CD4-positive, alpha-beta T cell treated with Interleukin-15 for 1 hour (primary cell): ENCODE results near the gene PNMA8B.

Source experiments
- DNase-seq: peaks from one replicate; pipeline ENCODE4 v3.0.0-alpha.2; 2020

The PNMA8B gene

GRCh38 chr19:46451352-46451751 is 44.3 kb downstream of the PNMA8B start:
- no peak for DNase-seq

- DNase-seq, result no peak
These were observed 44.9 kb downstream of the PNMA8B start for GRCh38 chr19:46450737-46451136.

DNA sequence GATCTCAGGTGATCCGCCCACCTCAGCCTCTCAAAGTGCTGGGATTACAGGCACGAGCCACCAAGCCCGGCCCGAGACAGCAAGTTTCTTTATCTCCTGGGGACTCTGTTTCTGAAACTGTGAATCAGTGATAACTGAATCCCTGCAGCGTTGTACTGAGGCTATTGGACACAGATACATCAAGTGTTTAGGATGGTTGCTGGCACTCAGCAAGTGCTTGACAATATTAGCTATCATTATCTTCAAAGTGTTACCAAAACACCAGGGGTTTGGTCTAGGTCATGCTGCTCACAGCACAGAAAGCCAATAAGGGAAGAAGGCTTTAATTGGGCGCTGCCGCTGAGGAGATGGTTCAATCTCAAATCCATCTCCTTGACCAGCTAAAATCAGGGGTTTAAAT is 46.4 kb downstream of the PNMA8B start:
- DNase-seq, result no peak

DNA sequence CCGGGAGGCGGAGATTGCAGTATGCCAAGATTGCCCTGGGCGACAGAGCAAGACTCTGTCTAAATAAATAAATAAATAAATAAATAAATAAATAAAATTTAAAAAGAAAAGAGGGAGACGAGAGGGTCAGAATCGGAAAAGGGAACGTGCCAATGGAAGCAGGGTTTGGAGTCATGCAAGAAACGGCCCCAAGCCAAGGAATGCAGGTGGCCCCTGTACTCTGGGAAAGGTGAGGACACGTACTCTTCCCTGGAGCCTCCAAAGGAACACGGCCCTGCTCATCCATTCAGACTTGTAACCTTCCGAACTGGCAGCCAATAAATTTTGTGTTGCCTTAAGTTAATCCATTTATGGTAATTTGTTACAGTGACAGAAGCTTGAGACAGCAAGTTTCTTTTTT is 47.1 kb downstream of the PNMA8B start:
- DNase-seq, result no peak

DNA sequence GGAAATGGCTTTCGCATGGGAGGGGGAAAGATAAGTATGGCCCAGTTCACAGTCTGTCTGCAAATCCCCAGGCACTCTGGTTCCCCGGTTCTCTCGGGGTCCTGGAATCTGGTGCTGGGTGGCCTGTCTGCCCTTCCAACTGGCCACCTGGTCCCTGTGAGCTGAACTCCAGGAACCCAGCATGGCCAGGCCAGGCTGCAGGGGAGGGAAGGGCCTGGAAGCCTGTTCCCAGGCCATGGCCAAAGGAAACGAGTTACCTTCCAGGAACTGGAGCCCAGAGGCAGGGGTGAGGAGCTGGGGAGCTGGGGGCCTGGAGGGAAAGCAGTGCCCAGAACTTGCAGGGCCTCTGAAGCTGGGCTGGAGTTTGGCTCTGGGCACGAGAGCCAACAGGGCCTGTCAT is 47.8 kb downstream of the PNMA8B start:
- no peak for DNase-seq

DNA sequence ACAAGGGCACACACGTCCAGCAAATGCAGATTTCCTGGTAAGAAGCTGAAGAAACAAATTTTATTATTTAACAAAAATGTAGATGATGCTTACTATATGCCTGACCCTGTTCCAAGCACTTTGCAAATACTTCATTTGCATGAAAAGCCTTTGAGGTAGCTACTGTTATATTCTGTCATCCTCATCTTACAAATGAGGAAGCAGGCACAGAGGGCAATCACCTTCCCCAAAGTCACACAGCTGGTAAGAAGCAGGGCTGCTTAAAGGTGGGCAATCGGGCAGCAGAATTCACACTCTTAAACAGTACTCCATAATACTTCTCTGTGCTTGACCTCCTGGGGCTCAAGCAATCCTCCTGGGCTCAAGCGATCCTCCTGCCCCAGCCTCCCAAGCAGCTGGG is 48.7 kb downstream of the PNMA8B start:
- no peak for DNase-seq

DNA sequence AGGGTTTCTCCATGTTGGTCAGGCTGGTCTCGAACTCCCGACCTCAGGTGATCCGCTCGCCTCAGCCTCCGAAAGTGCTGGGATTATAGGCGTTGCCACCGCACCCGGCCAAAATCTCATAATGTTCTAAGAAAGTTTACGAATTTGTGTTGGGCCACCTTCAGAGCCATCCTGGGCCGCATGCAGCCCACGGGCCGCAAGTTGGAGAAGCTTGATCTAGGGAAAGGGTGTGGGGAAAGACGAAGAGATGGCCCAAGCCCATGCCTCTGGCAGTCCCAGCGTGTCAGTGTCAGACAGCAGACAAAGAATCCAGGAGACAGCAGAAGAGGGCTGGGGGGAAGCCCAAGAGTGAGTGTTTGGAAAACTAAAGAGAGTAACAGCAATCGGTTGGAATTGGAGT is 49.6 kb downstream of the PNMA8B start:
- no peak for DNase-seq

GRCh38 chr19:46442808-46443450 is 52.7 kb downstream of the PNMA8B start:
- DNase-seq, result no peak

GRCh38 chr19:46441866-46442265 is 53.8 kb downstream of the PNMA8B start:
- no peak for DNase-seq
